Erythroblast (primary cell): ENCODE data around the gene FAM219A.

ENCODE experiments used
- GATA1 ChIP-seq: IDR thresholded peaks from 2 replicates; pipeline ENCODE4 v1.6.1; 2011; ENCODE audit warnings: low read depth, mild to moderate bottlenecking, control low read depth, low read length, moderate library complexity
- POLR2A ChIP-seq: IDR thresholded peaks from 2 replicates; pipeline ENCODE4 v1.6.1; 2011; ENCODE audit warnings: mild to moderate bottlenecking, low read length

- TF ChIP-seq POLR2A (no peak), GATA1 (no peak)
Measured at GRCh38 chr9:34366365-34366764, 92.0 kb downstream of the FAM219A start.
